Vagina (tissue), 2 donors: ENCODE results near the gene CSTPP1.

ENCODE experiments used
- POLR2AphosphoS5 ChIP-seq, 2 donors: sonication (generic); formaldehyde crosslinking; IDR thresholded peaks; one replicate each; pipeline ENCODE4 v1.9.0; 2017; ENCODE audit warnings: antibody characterized with exemption in 2 of 2, mild to moderate bottlenecking in 2 of 2, low read depth in 1 of 2; ENCODE audit not compliant: insufficient read depth in 1 of 2
- TF ChIP-seq, protein P1 (sequence below), 3 experiments: fragments of 450-650 bp in 2 of 3; fragments of 200-600 bp in 1 of 3; sonication (generic) in 1 of 3; IDR thresholded peaks; one replicate each; pipeline ENCODE4 v1.5.1; 2017 to 2019; ENCODE audit warnings: antibody characterized with exemption in 3 of 3, mild to moderate bottlenecking in 2 of 3, moderate library complexity in 2 of 3

DNA sequence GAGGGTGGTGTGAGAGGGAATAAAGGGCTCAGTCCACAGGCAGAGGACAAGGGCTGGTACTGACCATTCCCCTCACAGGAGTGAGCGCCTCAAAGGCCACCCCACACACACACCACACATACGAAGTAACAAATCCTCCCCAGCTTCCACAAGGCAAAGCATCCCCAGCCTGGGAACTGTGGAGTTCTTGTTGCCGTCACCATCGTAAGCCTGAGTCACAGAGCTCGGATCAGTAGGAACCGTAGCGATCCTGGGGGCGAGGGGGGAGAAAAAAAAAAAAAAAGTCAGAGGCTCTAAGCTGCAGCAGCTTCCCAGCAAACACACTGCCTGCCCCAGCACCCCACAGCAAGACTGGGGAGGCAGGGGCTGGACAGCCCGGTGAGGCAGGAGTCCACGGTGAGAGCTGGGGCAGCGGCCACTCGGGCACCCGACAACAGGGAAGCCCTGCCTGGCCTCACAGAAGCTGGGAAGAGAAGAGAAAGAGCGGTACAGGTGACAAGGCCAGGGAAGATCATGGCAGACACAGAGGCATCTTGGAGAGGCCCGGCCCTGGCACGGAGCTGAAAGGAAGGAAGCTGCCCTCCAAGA is 228.8 kb downstream of the CSTPP1 start:
- TF ChIP-seq, protein P1, sequence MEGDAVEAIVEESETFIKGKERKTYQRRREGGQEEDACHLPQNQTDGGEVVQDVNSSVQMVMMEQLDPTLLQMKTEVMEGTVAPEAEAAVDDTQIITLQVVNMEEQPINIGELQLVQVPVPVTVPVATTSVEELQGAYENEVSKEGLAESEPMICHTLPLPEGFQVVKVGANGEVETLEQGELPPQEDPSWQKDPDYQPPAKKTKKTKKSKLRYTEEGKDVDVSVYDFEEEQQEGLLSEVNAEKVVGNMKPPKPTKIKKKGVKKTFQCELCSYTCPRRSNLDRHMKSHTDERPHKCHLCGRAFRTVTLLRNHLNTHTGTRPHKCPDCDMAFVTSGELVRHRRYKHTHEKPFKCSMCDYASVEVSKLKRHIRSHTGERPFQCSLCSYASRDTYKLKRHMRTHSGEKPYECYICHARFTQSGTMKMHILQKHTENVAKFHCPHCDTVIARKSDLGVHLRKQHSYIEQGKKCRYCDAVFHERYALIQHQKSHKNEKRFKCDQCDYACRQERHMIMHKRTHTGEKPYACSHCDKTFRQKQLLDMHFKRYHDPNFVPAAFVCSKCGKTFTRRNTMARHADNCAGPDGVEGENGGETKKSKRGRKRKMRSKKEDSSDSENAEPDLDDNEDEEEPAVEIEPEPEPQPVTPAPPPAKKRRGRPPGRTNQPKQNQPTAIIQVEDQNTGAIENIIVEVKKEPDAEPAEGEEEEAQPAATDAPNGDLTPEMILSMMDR (IDR thresholded peaks at IDR 0.05): no peak
- TF ChIP-seq POLR2AphosphoS5 (IDR thresholded peaks at IDR 0.05; ENCODE audit: insufficient read depth in 1 of 2, low read depth in 1 of 2): no peak
